Type B pancreatic cell (in vitro differentiated cells): ENCODE results near the gene SDE2. TPM values are rescaled to one million over a fixed set of nuclear protein-coding genes. Genes with fewer than 3 reads are reported as not detected.
"Not testable (repeated sequence)": the region's sequence is repeated elsewhere in the genome, so short reads cannot be mapped to it uniquely, and the experiment has no call there.

Source experiments
- DNase-seq: peaks from one replicate; pipeline ENCODE4 v3.0.0; 2021; ENCODE audit warnings: mixed read lengths; ENCODE audit not compliant: unreplicated experiment; ENCODE audit errors: extremely low spot score
- H3K27ac Mint-ChIP-seq: 2 replicates; pipeline ENCODE4 v1.8.0; 2021; ENCODE audit warnings: mild to moderate bottlenecking, mixed read lengths
- H3K27me3 Mint-ChIP-seq: 2 replicates; pipeline ENCODE4 v1.8.0; 2021; ENCODE audit warnings: mixed read lengths
- H3K36me3 Mint-ChIP-seq: 2 replicates; pipeline ENCODE4 v1.8.0; 2021; ENCODE audit warnings: mixed read lengths
- H3K4me1 Mint-ChIP-seq: one replicate; pipeline ENCODE4 v1.8.0; 2021; ENCODE audit warnings: mixed read lengths; ENCODE audit not compliant: unreplicated experiment
- H3K4me3 Mint-ChIP-seq: 2 replicates; pipeline ENCODE4 v1.8.0; 2021; ENCODE audit warnings: mild to moderate bottlenecking, mixed read lengths
- H3K9me3 Mint-ChIP-seq: 2 replicates; pipeline ENCODE4 v1.8.0; 2021; ENCODE audit warnings: mixed read lengths
- total RNA-seq: library from RNA; stranded (reverse); gene quantifications from 2 replicates; pipeline ENCODE4 v1.2.1, GENCODE V29; 2021; ENCODE audit warnings: low replicate concordance
- TF ChIP-seq, protein P1 (sequence below): fragments of 200-600 bp; sonication (generic); conservative IDR thresholded peaks from 2 replicates; pipeline ENCODE4 v1.5.0; 2021; ENCODE audit warnings: antibody characterized with exemption, mild to moderate bottlenecking

The SDE2 gene
- total RNA-seq, 1 donor from 2014 or later, result 15.1 TPM

DNA sequence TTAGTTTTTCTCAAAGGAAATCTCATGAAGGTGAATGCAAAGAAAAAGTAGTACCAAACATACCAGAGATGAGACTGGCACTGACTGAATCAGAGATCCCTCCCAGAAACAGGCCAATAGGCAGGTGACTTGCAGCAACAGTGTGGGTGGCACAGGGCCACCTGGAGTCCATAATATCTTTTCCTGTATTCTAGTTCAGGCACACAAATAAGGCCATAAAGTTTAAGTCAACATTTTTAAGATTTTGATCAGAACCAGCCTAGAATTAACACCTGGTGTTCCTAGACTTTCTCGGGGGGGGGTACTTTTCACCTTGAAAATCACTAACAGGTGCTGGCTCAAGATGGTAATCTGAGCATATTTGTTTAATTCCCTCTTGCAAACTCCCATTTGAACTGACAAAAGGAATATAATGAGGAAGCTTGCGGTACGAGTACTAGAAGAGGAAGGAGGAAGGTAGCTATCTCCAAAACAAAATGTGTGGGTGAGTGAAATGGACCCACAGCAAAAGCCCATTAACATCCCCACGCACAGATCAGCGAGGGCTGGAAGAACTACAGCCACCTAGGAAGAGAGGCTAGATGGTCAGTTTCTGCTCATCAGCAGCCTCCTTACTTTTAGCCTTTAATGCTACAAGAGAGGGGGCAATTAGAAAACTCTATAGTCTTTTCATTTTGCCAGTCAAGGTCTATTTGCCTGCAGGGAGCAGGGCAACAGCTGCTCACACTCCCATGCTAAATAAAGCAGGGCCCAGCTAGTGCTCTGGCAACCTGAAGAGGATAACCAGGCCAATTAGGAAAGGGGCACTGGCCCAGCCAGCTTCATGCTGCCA lies 18.9 kb downstream of the SDE2 start:
- TF ChIP-seq, protein P1, sequence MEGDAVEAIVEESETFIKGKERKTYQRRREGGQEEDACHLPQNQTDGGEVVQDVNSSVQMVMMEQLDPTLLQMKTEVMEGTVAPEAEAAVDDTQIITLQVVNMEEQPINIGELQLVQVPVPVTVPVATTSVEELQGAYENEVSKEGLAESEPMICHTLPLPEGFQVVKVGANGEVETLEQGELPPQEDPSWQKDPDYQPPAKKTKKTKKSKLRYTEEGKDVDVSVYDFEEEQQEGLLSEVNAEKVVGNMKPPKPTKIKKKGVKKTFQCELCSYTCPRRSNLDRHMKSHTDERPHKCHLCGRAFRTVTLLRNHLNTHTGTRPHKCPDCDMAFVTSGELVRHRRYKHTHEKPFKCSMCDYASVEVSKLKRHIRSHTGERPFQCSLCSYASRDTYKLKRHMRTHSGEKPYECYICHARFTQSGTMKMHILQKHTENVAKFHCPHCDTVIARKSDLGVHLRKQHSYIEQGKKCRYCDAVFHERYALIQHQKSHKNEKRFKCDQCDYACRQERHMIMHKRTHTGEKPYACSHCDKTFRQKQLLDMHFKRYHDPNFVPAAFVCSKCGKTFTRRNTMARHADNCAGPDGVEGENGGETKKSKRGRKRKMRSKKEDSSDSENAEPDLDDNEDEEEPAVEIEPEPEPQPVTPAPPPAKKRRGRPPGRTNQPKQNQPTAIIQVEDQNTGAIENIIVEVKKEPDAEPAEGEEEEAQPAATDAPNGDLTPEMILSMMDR, result no peak
- H3K36me3 Mint-ChIP-seq, result peaks cover 38% of the 10 kb centered on the region

DNA sequence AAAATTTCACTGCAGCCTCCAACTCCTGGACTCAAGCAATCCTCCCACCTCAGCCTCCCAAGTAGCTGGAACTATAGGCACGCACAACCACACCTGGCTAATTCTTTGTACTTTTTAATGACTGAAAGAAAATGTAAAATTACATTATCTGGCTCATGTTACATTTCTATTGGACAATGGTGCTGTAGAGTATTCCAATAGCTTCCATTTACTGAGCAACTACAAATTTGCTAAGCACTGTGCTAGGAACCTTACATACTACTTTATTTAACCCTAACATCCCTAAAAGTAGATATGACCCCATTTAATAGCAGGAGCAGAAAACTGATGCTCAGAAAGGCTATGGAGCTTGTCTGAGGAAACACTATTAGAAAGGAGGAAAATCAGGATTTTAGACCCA lies 19.7 kb downstream of the SDE2 start:
- H3K27me3 Mint-ChIP-seq, result no peaks in the 10 kb centered on the region
- no peak overlapping the region for H3K27ac Mint-ChIP-seq
- H3K36me3 Mint-ChIP-seq, result peaks cover 35% of the 10 kb centered on the region
- H3K4me1 Mint-ChIP-seq, result peaks cover 3% of the 10 kb centered on the region
- no peak overlapping the region for H3K4me3 Mint-ChIP-seq
- peaks cover 7% of the 10 kb centered on the region for H3K9me3 Mint-ChIP-seq
- DNase-seq, result no peak
- TF ChIP-seq, protein P1, result no peak

More for the DNA sequence above, 18.9 kb downstream of the SDE2 start:
- DNase-seq, result no peak
- H3K27ac Mint-ChIP-seq, result no peak overlapping the region
- peaks cover 3% of the 10 kb centered on the region for H3K4me1 Mint-ChIP-seq
- H3K9me3 Mint-ChIP-seq, result peaks cover 7% of the 10 kb centered on the region
- H3K27me3 Mint-ChIP-seq, result no peaks in the 10 kb centered on the region
- H3K4me3 Mint-ChIP-seq, result no peak overlapping the region

GRCh38 chr1:225977937-225978748 lies 21.0 kb downstream of the SDE2 start:
- no peaks in the 10 kb centered on the region for H3K27me3 Mint-ChIP-seq

DNA sequence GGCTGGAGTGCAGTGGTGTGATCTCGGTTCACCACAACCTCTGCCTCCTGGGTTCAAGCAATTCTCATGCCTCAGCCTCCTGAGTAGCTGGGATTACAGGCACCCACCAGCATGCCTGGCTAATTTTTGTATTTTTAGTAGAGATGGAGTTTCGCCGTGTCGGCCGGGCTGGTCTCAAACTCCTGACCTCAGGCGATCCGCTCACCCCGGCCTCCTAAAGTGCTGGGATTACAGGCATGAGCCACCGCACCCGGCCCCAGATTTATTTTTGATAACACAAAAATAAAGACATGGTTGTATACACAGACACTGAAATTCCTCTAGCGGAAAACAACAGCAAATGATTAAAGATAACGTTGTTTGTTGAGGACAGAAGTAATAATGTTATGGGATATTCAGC lies 24.0 kb downstream of the SDE2 start:
- not testable (repeated sequence) for H3K27me3 Mint-ChIP-seq, DNase-seq, H3K4me3 Mint-ChIP-seq, H3K4me1 Mint-ChIP-seq, H3K27ac Mint-ChIP-seq, H3K36me3 Mint-ChIP-seq, H3K9me3 Mint-ChIP-seq

More at GRCh38 chr1:225977937-225978748, 21.0 kb downstream of the SDE2 start:
- Mint-ChIP-seq H3K4me3 (no peak overlapping the region), H3K4me1 (peaks cover 3% of the 10 kb centered on the region), H3K9me3 (peaks cover 7% of the 10 kb centered on the region), H3K27ac (no peak overlapping the region), H3K36me3 (peaks cover 28% of the 10 kb centered on the region)
- DNase-seq, result no peak
- TF ChIP-seq, protein P1, result no peak

DNA sequence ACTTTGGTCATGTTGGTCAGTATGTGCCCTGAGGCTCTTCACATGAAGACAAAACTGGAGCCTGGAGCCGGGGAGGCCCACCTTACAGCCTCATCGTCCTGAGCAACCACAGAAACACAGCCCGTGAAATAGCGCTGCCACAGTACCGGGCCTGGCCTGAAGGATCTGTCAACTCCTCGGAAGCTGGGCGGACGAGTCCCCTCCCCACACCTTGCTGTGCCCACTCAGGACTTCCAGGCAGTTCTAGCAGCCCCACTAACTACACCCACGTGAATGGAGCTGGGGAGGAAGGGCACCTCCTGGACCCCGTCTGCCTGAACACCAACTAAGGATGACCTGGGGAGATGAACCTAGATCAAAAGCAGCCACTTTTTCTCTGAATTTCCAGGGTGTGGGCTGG lies 24.7 kb downstream of the SDE2 start:
- Mint-ChIP-seq H3K27me3 (no peaks in the 10 kb centered on the region), H3K9me3 (no peaks in the 10 kb centered on the region), H3K4me3 (no peak overlapping the region), H3K27ac (no peak overlapping the region), H3K36me3 (peaks cover 5% of the 10 kb centered on the region), H3K4me1 (peaks cover 3% of the 10 kb centered on the region)
- DNase-seq, result no peak
- TF ChIP-seq, protein P1, result peak; percentile 22

DNA sequence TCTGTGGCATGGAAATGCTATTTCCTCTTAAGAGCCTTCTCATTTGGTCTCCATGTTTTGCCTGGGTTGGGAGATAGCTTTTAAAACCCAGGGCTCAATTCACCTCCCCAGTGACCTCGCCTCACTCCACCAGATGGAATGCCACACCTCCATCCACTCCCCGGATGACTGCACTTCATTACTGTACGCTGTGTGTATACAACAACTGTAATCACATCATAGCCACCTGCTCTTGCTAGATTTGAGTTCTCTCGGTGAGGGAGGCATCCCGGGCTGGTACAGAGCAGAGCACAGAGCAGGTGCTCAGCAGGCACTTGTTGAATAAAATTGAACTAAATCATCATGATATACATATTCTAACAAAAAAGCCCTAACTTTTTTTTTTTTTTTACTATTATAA lies 26.0 kb downstream of the SDE2 start:
- peaks cover 3% of the 10 kb centered on the region for H3K4me1 Mint-ChIP-seq
- H3K36me3 Mint-ChIP-seq, result no peaks in the 10 kb centered on the region
- TF ChIP-seq, protein P1, result no peak
- no peaks in the 10 kb centered on the region for H3K27me3 Mint-ChIP-seq
- H3K27ac Mint-ChIP-seq, result no peak overlapping the region
- H3K9me3 Mint-ChIP-seq, result no peaks in the 10 kb centered on the region
- H3K4me3 Mint-ChIP-seq, result no peak overlapping the region
- DNase-seq, result no peak
